ENCODE measurements around the gene KRTAP5-2. TPM values are rescaled to one million over a fixed set of nuclear protein-coding genes. Genes with fewer than 3 reads are reported as not detected.
A peak's percentile ranks its signal among the peaks of the same experiment; 100 is the strongest.

Gene KRTAP5-2
- total and polyA plus RNA-seq, 2 of the 4 experiments (the other 2 are of a cell fraction) = not detected

- in situ Hi-C loops (cut with MboI; ENCODE audit: low sequenced_read_pairs) = no loop called here
- H3K9me3 ChIP-seq (ENCODE audit: control insufficient read depth, insufficient read depth, low read length) = no peaks in the 10 kb centered on the region
- no peak within 1 kb of the TSS for H3K27ac ChIP-seq (ENCODE audit: insufficient read depth, low read length)
- dilution Hi-C loops (cut with HindIII; ENCODE audit: low sequenced_read_pairs, unreplicated experiment) = no loop called here
- no peak within 1 kb of the TSS for H3K4me3 ChIP-seq (ENCODE audit: insufficient read depth, low read depth, low read length)
- no peak for TF ChIP-seq RCOR1 (IDR thresholded peaks at IDR 0.05; ENCODE audit: insufficient replicate concordance, low read length)
- TF ChIP-seq, protein P1, sequence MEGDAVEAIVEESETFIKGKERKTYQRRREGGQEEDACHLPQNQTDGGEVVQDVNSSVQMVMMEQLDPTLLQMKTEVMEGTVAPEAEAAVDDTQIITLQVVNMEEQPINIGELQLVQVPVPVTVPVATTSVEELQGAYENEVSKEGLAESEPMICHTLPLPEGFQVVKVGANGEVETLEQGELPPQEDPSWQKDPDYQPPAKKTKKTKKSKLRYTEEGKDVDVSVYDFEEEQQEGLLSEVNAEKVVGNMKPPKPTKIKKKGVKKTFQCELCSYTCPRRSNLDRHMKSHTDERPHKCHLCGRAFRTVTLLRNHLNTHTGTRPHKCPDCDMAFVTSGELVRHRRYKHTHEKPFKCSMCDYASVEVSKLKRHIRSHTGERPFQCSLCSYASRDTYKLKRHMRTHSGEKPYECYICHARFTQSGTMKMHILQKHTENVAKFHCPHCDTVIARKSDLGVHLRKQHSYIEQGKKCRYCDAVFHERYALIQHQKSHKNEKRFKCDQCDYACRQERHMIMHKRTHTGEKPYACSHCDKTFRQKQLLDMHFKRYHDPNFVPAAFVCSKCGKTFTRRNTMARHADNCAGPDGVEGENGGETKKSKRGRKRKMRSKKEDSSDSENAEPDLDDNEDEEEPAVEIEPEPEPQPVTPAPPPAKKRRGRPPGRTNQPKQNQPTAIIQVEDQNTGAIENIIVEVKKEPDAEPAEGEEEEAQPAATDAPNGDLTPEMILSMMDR (conservative IDR thresholded peaks at IDR 0.05; ENCODE audit: low read depth, low read length) = no peak
- TF ChIP-seq NFE2L2 (IDR thresholded peaks at IDR 0.05; ENCODE audit: low read depth, low read length) = no peak
- no peak for TF ChIP-seq SMC3 (IDR thresholded peaks at IDR 0.05; ENCODE audit: low read depth, low read length)
- TF ChIP-seq RFX5 (IDR thresholded peaks at IDR 0.05; ENCODE audit: low read depth, low read length) = no peak
- TF ChIP-seq MAFK (IDR thresholded peaks at IDR 0.05; ENCODE audit: low read depth, low read length) = no peak
- no peak for TF ChIP-seq RAD21 (IDR thresholded peaks at IDR 0.05; ENCODE audit: low read length)
- POLR2A ChIA-PET (ENCODE audit: unreplicated experiment) = no interaction called here
- peaks cover 66% of the 10 kb centered on the region for H3K27me3 ChIP-seq (ENCODE audit: control insufficient read depth, insufficient read depth, low read length)
- DNase-seq (no peak), ATAC-seq (ENCODE audit: low read depth) (no peak)
- H2AK5ac ChIP-seq (ENCODE audit: low read depth, low read length) = no peak within 1 kb of the TSS
- H3K9ac ChIP-seq (ENCODE audit: low read depth, low read length) = no peak within 1 kb of the TSS
- H3K4ac ChIP-seq (ENCODE audit: low read depth, low read length) = no peak within 1 kb of the TSS
- H2BK5ac ChIP-seq (ENCODE audit: low read depth, low read length, poor library complexity, severe bottlenecking) = no peak within 1 kb of the TSS
- H3K9me1 ChIP-seq (ENCODE audit: insufficient read depth, low read length) = no peaks in the 10 kb centered on the region
- H3K79me1 ChIP-seq (ENCODE audit: low read depth in 1 of 2, low read length in 2 of 2) = no peaks in the 10 kb centered on the region
- 61% methylated on average over 6 of the region's 26 CpGs; no CpG with 5 or more reads in 1 of the 2 experiments for WGBS, 2 experiments (ENCODE audit: extremely low coverage in 2 of 2, insufficient read length in 1 of 2)
- no peak within 1 kb of the TSS for H3K18ac ChIP-seq (ENCODE audit: low read depth, low read length)
- H3K4me2 ChIP-seq (ENCODE audit: low read depth, low read length) = no peak within 1 kb of the TSS
- H4K8ac ChIP-seq (ENCODE audit: low read depth in 2 of 2, low read length in 2 of 2) = no peak within 1 kb of the TSS
- H4K20me1 ChIP-seq (ENCODE audit: insufficient read depth, low read length) = no peaks in the 10 kb centered on the region; the same call in 1 of the 2 replicates
- H3K4me1 ChIP-seq (ENCODE audit: control insufficient read depth, insufficient read depth, low read length) = no peaks in the 10 kb centered on the region
- no peak within 1 kb of the TSS for H2BK20ac ChIP-seq (ENCODE audit: low read depth, low read length)
- no peak within 1 kb of the TSS for H3K23ac ChIP-seq (ENCODE audit: low read depth, low read length)
- no peak within 1 kb of the TSS for H3K14ac ChIP-seq (replicated peaks; ENCODE audit: low read depth, low read length)
- intact Hi-C loops (cut with micrococcal nuclease) = loop anchor here (2.0 kb wide), 1 partner anchor 83 kb away; no protein-coding TSS in a partner anchor
- no peak within 1 kb of the TSS for H4K91ac ChIP-seq (ENCODE audit: insufficient read depth, low read depth, low read length)
- CTCF ChIA-PET = interaction anchor here (1.3 to 1.6 kb wide), 2 partner anchors 23 to 34 kb away, joined by 4 to 5 read pairs; no protein-coding TSS in a partner anchor
- H2AK9ac ChIP-seq (replicated peaks; ENCODE audit: low read depth, low read length, poor library complexity) = no peak within 1 kb of the TSS
- H3K56ac ChIP-seq (ENCODE audit: extremely low read depth, insufficient read depth, low read length) = no peak within 1 kb of the TSS
- H2BK15ac ChIP-seq (ENCODE audit: low read depth, low read length) = no peak within 1 kb of the TSS
- no peaks in the 10 kb centered on the region for H3K36me3 ChIP-seq (ENCODE audit: control insufficient read depth, insufficient read depth, low read length)
- H4K5ac ChIP-seq (ENCODE audit: low read depth, low read length) = no peak within 1 kb of the TSS
- H2BK120ac ChIP-seq (ENCODE audit: low read depth, low read length) = no peak within 1 kb of the TSS
- H2AFZ ChIP-seq (replicated peaks; ENCODE audit: low read length, poor library complexity) = peak within 1 kb of the TSS; percentile 9
- BruUV-seq (replicated peaks) = no TSS peak
Observed at GRCh38 chr11:1629326-1630185, 31.5 kb upstream of the KRTAP5-2 start, which contains the start of gene KRTAP5-5. Gene KRTAP5-5 (plus strand): TSS chr11:1629775. CDS start chr11:1629841, 66 bp downstream.
